C1 segment of cervical spinal cord (tissue), 14 donors: ENCODE data around the gene MAGEL2.

Experiments used
- DNase-seq, 14 donors: peaks; one replicate each; lab custom pipeline; 2025; lab: John Stamatoyannopoulos, UW

MAGEL2 gene

GRCh38 chr15:23647421-23648370 is at the start of gene MAGEL2:
TSS of gene MAGEL2 (minus strand) at chr15:23647867. CDS start at chr15:23647742, 125 bp downstream.
- DNase-seq = peak in 1 of 14 donors; percentile 17

- DNase-seq = no peak
Observed at GRCh38 chr15:23695282-23695681, 47.6 kb upstream of the MAGEL2 start.

GRCh38 chr15:23694592-23694991 is 46.9 kb upstream of the MAGEL2 start:
- no peak for DNase-seq

GRCh38 chr15:23690450-23690852 is 42.8 kb upstream of the MAGEL2 start:
- peak in 11 of 14 donors; percentile 6 to 59 (median 24) for DNase-seq

- no peak for DNase-seq
Observed at GRCh38 chr15:23690015-23690414, 42.3 kb upstream of the MAGEL2 start.

GRCh38 chr15:23687143-23687470 is 39.4 kb upstream of the MAGEL2 start, which contains the start of gene NDN:
TSS of gene NDN (minus strand) at chr15:23687305. CDS start at chr15:23687217, 88 bp downstream.
- DNase-seq = peak in 7 of 14 donors; percentile 6 to 59 (median 27)

GRCh38 chr15:23686466-23687142 is 38.9 kb upstream of the MAGEL2 start:
- peak in 1 of 14 donors; percentile 20 for DNase-seq

- no peak for DNase-seq
Observed at GRCh38 chr15:23671481-23671880, 23.8 kb upstream of the MAGEL2 start.

GRCh38 chr15:23670970-23671369 is 23.3 kb upstream of the MAGEL2 start:
- no peak for DNase-seq

GRCh38 chr15:23663232-23663631 is 15.6 kb upstream of the MAGEL2 start:
- DNase-seq = no peak

- peak in 3 of 14 donors; percentile 5 to 8 (median 6) for DNase-seq
Observed at GRCh38 chr15:23648920-23649515, 1.4 kb upstream of the MAGEL2 start.

GRCh38 chr15:23647001-23647295 is 719 bp downstream of the MAGEL2 start:
- no peak for DNase-seq

GRCh38 chr15:23646165-23647000 is 1.3 kb downstream of the MAGEL2 start:
- no peak for DNase-seq

- no peak for DNase-seq
Observed at GRCh38 chr15:23645371-23646164, 2.1 kb downstream of the MAGEL2 start.

GRCh38 chr15:23644829-23645228 is 2.8 kb downstream of the MAGEL2 start:
- DNase-seq = no peak

- DNase-seq = peak in 6 of 14 donors; percentile 16 to 47 (median 26)
Observed at GRCh38 chr15:23642413-23643044, 5.1 kb downstream of the MAGEL2 start.

- no peak for DNase-seq
Observed at GRCh38 chr15:23634181-23634580, 13.5 kb downstream of the MAGEL2 start.

- DNase-seq = no peak
Observed at GRCh38 chr15:23629234-23629805, 18.3 kb downstream of the MAGEL2 start.

GRCh38 chr15:23628612-23629233 is 18.9 kb downstream of the MAGEL2 start:
- no peak for DNase-seq
